ELR (cell line): ENCODE measurements around the gene RGS19.

ENCODE experiments used
- DNase-seq: peaks from one replicate; pipeline ENCODE4 v3.0.0-alpha.2; 2015; ENCODE audit warnings: low read depth

Gene RGS19

GRCh38 chr20:64048402-64049044 lies 30.8 kb downstream of the RGS19 start:
- no peak for DNase-seq

- no peak for DNase-seq
Observed at GRCh38 chr20:64047968-64048401, 31.3 kb downstream of the RGS19 start.

GRCh38 chr20:64047046-64047389 lies 32.3 kb downstream of the RGS19 start:
- no peak for DNase-seq

GRCh38 chr20:64045346-64046011 lies 33.8 kb downstream of the RGS19 start:
- DNase-seq: no peak

- DNase-seq: peak; percentile 75
Observed at GRCh38 chr20:64044484-64045247, 34.7 kb downstream of the RGS19 start.

GRCh38 chr20:64043768-64044167 lies 35.5 kb downstream of the RGS19 start:
- no peak for DNase-seq

GRCh38 chr20:64042054-64042781 lies 37.1 kb downstream of the RGS19 start:
- DNase-seq: no peak

GRCh38 chr20:64041781-64042053 lies 37.6 kb downstream of the RGS19 start:
- no peak for DNase-seq

GRCh38 chr20:64041040-64041780 lies 38.1 kb downstream of the RGS19 start:
- DNase-seq: no peak

- no peak for DNase-seq
Observed at GRCh38 chr20:64040231-64041039, 38.9 kb downstream of the RGS19 start.

GRCh38 chr20:64039293-64040160 lies 39.8 kb downstream of the RGS19 start:
- DNase-seq: peak; percentile 28

GRCh38 chr20:64038565-64039292 lies 40.6 kb downstream of the RGS19 start:
- DNase-seq: peak; percentile 85

- DNase-seq: no peak
Observed at GRCh38 chr20:64038224-64038564, 41.1 kb downstream of the RGS19 start.

GRCh38 chr20:64037498-64038213 lies 41.7 kb downstream of the RGS19 start:
- peak; percentile 29 for DNase-seq

- DNase-seq: no peak
Observed at GRCh38 chr20:64037199-64037497, 42.2 kb downstream of the RGS19 start.

- DNase-seq: no peak
Observed at GRCh38 chr20:64036346-64037198, 42.7 kb downstream of the RGS19 start.

- no peak for DNase-seq
Observed at GRCh38 chr20:64035933-64036345, 43.4 kb downstream of the RGS19 start, which contains the start of gene C20orf204. TSS of gene C20orf204 (plus strand) at chr20:64036182. CDS start at chr20:64036324, 142 bp downstream.
